Right cardiac atrium (tissue), 5 donors: Measurements from ENCODE around the gene ERCC6. TPM values are rescaled to one million over a fixed set of nuclear protein-coding genes. Genes with fewer than 3 reads are reported as not detected.

ENCODE experiments used
- ATAC-seq, 2 donors: fragments of 200-7000 bp; cut with Tn5 transposase; one replicate each; pipeline versions ENCODE4 v1.8.0 to v1.9.1; 2020; ENCODE audit warnings: moderate library complexity in 2 of 2, mild to moderate bottlenecking in 1 of 2
- DNase-seq, 3 donors: peaks; one replicate each; pipeline ENCODE4 v3.0.0-alpha.2; 2020
- H3K27ac ChIP-seq: one replicate; pipeline ENCODE4 v1.5.1; 2013; ENCODE audit warnings: mild to moderate bottlenecking, low read length, control low read depth, moderate library complexity
- H3K27me3 ChIP-seq: one replicate; pipeline ENCODE4 v1.6.1; 2013; ENCODE audit not compliant: control insufficient read depth, insufficient read depth
- H3K4me1 ChIP-seq: one replicate; pipeline ENCODE4 v1.6.1; 2013; ENCODE audit warnings: low read length; ENCODE audit not compliant: control insufficient read depth, insufficient read depth
- H3K4me3 ChIP-seq: one replicate; pipeline ENCODE4 v1.5.1; 2013; ENCODE audit warnings: low read length, control low read depth
- H3K9me3 ChIP-seq: one replicate; pipeline ENCODE4 v1.6.1; 2013; ENCODE audit warnings: low read length; ENCODE audit not compliant: control insufficient read depth
- WGBS: extraction: QIAGEN DNeasy Blood & Tissue Kit; methylation state at CpG from one replicate; pipeline ENCODE4 v1.1.7; 2013; 5-methylcytosine and 5-hydroxymethylcytosine counted together
- intact Hi-C, 4 donors: fragments of 100-400 bp; cut with DNase I; formaldehyde crosslinking; loops; one replicate each; pipeline versions ENCODE4 v1.11.0 to v1.14.0; 2022 to 2023
- polyA plus RNA-seq: library from polyadenylated mRNA; stranded (reverse); fragments of 200-250 nt; gene quantifications from one replicate; pipeline ENCODE4 v1.2.3, GENCODE V29; 2013
- total RNA-seq, 4 donors: library from RNA; stranded (reverse); fragmentation: NEBNext Ultra II Directional; extraction: Animal tissue kit (Norgen Biotek cat#: 25700); gene quantifications; one replicate each; pipeline ENCODE4 v1.2.1, GENCODE V29; 2021
- donor health status: healthy with polysubstance abuse.
- donor health status: DM: no; HTN: yes; CAD: no.
- donor health status: DM: no; HTN: no; CAD: no.
- donor health status: DM: no; HTN: yes; CAD: no; lungs with severe emphysema.
- donor health status: DM: yes; HTN: yes; CAD: no.

ERCC6 gene
- total and polyA plus RNA-seq, 5 donors: 4.6 to 25.5 (median 18.7) TPM

- Histone ChIP-seq H3K9me3 (no peaks in the 10 kb centered on the region), H3K4me1 (no peaks in the 10 kb centered on the region), H3K4me3 (no peak overlapping the region), H3K27ac (no peak overlapping the region), H3K27me3 (no peaks in the 10 kb centered on the region)
- WGBS: 79% methylated on average over 4 of the region's 4 CpGs
- DNase-seq (no peak), ATAC-seq (no peak)
- intact Hi-C loops: loop anchor here in 3 of 4 donors (5.0 to 10.0 kb wide), 3 partner anchors 95 to 525 kb away; no protein-coding TSS in a partner anchor
These were observed 29.1 kb downstream of the ERCC6 start for GRCh38 chr10:49509771-49510303.

DNA sequence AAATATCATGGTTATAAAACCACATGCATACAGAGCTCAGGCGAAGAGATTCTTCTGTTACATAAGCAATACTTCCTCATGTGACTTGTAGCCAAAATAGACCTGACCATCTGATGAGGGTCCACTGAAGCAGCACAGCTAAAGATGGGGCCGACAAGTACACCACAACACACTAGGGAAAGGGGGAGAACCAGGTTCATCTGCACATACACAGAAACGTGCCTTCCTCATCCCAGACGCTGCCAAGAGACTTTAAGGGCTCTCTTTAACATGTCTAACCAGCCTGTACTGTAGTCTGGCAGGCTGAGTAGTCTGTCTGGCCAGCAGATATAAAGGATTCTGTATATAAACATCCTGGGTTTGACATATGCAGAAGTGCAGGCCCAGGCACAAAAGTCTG lies 30.3 kb downstream of the ERCC6 start:
- Histone ChIP-seq H3K9me3 (no peaks in the 10 kb centered on the region), H3K27ac (no peak overlapping the region), H3K27me3 (no peaks in the 10 kb centered on the region), H3K4me1 (no peaks in the 10 kb centered on the region), H3K4me3 (no peak overlapping the region)
- ATAC-seq (no peak), DNase-seq (no peak)
- intact Hi-C loops: no loop called here
- WGBS: 38% methylated on average over 4 of the region's 4 CpGs

- ATAC-seq: no peak
- Histone ChIP-seq H3K4me3 (no peak overlapping the region), H3K4me1 (no peaks in the 10 kb centered on the region), H3K27me3 (no peaks in the 10 kb centered on the region), H3K27ac (no peak overlapping the region), H3K9me3 (no peaks in the 10 kb centered on the region)
- intact Hi-C loops: no loop called here
- WGBS: 50% methylated on average over 4 of the region's 4 CpGs
- DNase-seq: no peak
These were observed 30.7 kb downstream of the ERCC6 start for GRCh38 chr10:49508249-49508648.

DNA sequence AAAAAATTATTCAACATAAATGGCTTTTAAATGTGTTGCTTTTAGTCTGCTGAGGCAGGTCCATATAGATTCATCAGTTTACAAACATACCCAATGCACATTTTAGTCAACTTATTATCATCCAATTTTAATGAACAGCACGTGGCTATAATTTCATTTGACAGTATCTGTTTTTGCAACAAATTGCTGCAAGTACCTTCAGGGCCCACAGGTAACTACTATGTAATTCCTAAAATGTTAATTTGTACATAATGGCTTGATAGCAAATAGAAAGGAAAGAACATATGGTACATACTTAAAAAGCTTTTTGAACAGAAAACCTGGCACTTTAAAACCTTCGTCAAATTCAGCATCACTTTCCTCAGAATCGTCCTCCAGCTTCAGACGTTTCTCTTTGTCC lies 33.3 kb downstream of the ERCC6 start:
- ATAC-seq (no peak), DNase-seq (no peak)
- intact Hi-C loops: no loop called here
- H3K4me1 ChIP-seq: peaks cover 5% of the 10 kb centered on the region
- H3K9me3 ChIP-seq: no peaks in the 10 kb centered on the region
- no peaks in the 10 kb centered on the region for H3K27me3 ChIP-seq
- 89% methylated on average over 4 of the region's 4 CpGs for WGBS
- no peak overlapping the region for H3K4me3 ChIP-seq
- H3K27ac ChIP-seq: no peak overlapping the region

GRCh38 chr10:49505076-49505475 lies 33.8 kb downstream of the ERCC6 start:
- Histone ChIP-seq H3K4me3 (no peak overlapping the region), H3K9me3 (no peaks in the 10 kb centered on the region), H3K27me3 (no peaks in the 10 kb centered on the region), H3K4me1 (peaks cover 5% of the 10 kb centered on the region), H3K27ac (no peak overlapping the region)
- intact Hi-C loops: no loop called here
- no peak for DNase-seq
- 92% methylated on average over 3 of the region's 3 CpGs for WGBS
- no peak for ATAC-seq

- intact Hi-C loops: no loop called here
- WGBS: 84% methylated on average over 1 of the region's 1 CpG
These were observed 34.4 kb downstream of the ERCC6 start for GRCh38 chr10:49504528-49504927.

GRCh38 chr10:49502358-49502757 lies 36.6 kb downstream of the ERCC6 start:
- ATAC-seq (no peak), DNase-seq (no peak)
- intact Hi-C loops: no loop called here
- H3K9me3 ChIP-seq: no peaks in the 10 kb centered on the region
- H3K4me3 ChIP-seq: no peak overlapping the region
- no peak overlapping the region for H3K27ac ChIP-seq
- H3K4me1 ChIP-seq: peaks cover 5% of the 10 kb centered on the region
- WGBS: 73% methylated on average over 2 of the region's 2 CpGs
- no peaks in the 10 kb centered on the region for H3K27me3 ChIP-seq

More at GRCh38 chr10:49504528-49504927, 34.4 kb downstream of the ERCC6 start:
- Histone ChIP-seq H3K4me1 (peaks cover 5% of the 10 kb centered on the region), H3K4me3 (no peak overlapping the region), H3K27ac (no peak overlapping the region), H3K9me3 (no peaks in the 10 kb centered on the region), H3K27me3 (no peaks in the 10 kb centered on the region)
- no peak for ATAC-seq
- no peak for DNase-seq

- DNase-seq: no peak
- no peak overlapping the region for H3K27ac ChIP-seq
- no peaks in the 10 kb centered on the region for H3K27me3 ChIP-seq
- 79% methylated on average over 1 of the region's 1 CpG for whole genome bisulfite sequencing
- intact Hi-C loops: no loop called here
- H3K9me3 ChIP-seq: no peaks in the 10 kb centered on the region
- no peak for ATAC-seq
- H3K4me3 ChIP-seq: no peak overlapping the region
- peaks cover 5% of the 10 kb centered on the region for H3K4me1 ChIP-seq
These were observed 38.5 kb downstream of the ERCC6 start for GRCh38 chr10:49500412-49500811.

DNA sequence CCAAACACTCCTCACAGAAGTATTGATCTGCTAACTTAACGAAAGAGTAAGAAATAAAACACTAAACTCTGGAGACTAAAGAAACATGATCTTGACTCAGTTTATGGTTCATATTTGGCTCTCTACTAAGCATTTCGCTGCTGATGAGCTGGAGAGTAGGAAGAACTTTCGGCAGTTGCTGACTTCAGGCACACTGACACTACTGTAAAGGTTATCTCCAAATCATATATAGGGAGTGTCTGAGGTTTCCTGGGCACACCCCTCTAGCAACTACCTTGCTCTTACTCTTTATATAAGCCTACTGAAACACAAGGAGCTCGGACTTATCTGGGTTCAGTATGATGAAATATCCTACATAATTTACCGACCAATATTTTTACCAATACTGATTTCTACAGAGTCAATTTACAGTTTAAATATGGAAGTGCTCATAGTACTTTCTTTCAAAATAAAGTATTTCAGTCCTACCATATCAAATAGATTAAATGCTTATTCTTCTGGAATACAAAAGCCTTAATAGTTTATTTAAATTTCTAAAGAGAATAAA lies 39.5 kb downstream of the ERCC6 start:
- no peak overlapping the region for H3K27ac ChIP-seq
- intact Hi-C loops: no loop called here
- H3K4me1 ChIP-seq: peaks cover 5% of the 10 kb centered on the region
- ATAC-seq (no peak), DNase-seq (no peak)
- 94% methylated on average over 5 of the region's 5 CpGs for WGBS
- no peaks in the 10 kb centered on the region for H3K27me3 ChIP-seq
- H3K4me3 ChIP-seq: no peak overlapping the region
- H3K9me3 ChIP-seq: no peaks in the 10 kb centered on the region

GRCh38 chr10:49498425-49498824 lies 40.5 kb downstream of the ERCC6 start:
- no peak for ATAC-seq
- no peak for DNase-seq
- intact Hi-C loops: no loop called here

DNA sequence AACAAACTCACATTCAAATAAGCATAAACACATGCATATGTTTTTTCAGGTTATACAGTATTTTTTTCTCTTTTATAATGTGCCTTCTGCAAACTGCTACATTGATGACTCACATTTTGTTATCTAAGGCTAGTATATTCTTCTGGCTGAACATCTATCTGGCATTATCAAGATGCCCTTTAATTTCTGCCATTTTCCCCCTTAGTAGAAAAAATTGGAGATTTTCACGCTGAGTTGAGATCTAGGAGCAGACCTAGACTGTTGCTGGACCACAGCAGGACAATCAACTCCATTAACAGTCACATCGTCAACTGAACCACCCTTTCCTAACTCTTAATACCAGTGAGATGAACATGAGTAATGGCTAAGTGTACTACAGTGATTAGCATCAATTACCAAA lies 41.6 kb downstream of the ERCC6 start:
- H3K27ac ChIP-seq: no peak overlapping the region
- H3K27me3 ChIP-seq: no peaks in the 10 kb centered on the region
- no peak overlapping the region for H3K4me3 ChIP-seq
- 96% methylated on average over 2 of the region's 2 CpGs for WGBS
- intact Hi-C loops: no loop called here
- no peaks in the 10 kb centered on the region for H3K9me3 ChIP-seq
- DNase-seq (no peak), ATAC-seq (no peak)
- peaks cover 1% of the 10 kb centered on the region for H3K4me1 ChIP-seq

More at GRCh38 chr10:49498425-49498824, 40.5 kb downstream of the ERCC6 start:
- WGBS: 94% methylated on average over 2 of the region's 2 CpGs
- Histone ChIP-seq H3K27me3 (no peaks in the 10 kb centered on the region), H3K9me3 (no peaks in the 10 kb centered on the region), H3K4me3 (no peak overlapping the region), H3K4me1 (peaks cover 5% of the 10 kb centered on the region), H3K27ac (no peak overlapping the region)
